ENCODE data around the gene EBPL. TPM values are rescaled to one million over a fixed set of nuclear protein-coding genes. Genes with fewer than 3 reads are reported as not detected.

Gene EBPL
- total RNA-seq, 2 donors from 2014 or later: 30.7 to 72.1 TPM

- intact Hi-C loops (cut with DNase I): no loop called here
- Histone ChIP-seq H3K4me1 (peaks cover 5% of the 10 kb centered on the region), H3K36me3 (replicated peaks in 1 of 2; ENCODE audit: insufficient read depth in 1 of 2, low read depth in 2 of 2) (no peaks in the 10 kb centered on the region), H3K9me3 (no peaks in the 10 kb centered on the region), H3K4me3 (no peak overlapping the region), H3K27ac (no peak overlapping the region), H3K27me3 (no peaks in the 10 kb centered on the region)
- no peak for ATAC-seq
- TF ChIP-seq POLR2A (IDR thresholded peaks at IDR 0.05) (no peak), CTCF (IDR thresholded peaks at IDR 0.05) (no peak)
- WGBS, 2 donors: 52 to 61% methylated on average over 8 of the region's 8 CpGs
- no peak for DNase-seq
Observed at GRCh38 chr13:49629196-49629938, 61.9 kb downstream of the EBPL start.

GRCh38 chr13:49627831-49628652 is 63.2 kb downstream of the EBPL start, which contains the start of gene ARL11:
Gene ARL11, plus strand, starts transcription at chr13:49628507. Its CDS starts 1,941 bp downstream, at chr13:49630448.
- intact Hi-C loops (cut with DNase I): no loop called here
- Histone ChIP-seq H3K27ac (no peak within 1 kb of the TSS), H3K4me3 (no peak within 1 kb of the TSS), H3K36me3 (replicated peaks in 1 of 2; ENCODE audit: insufficient read depth in 1 of 2, low read depth in 2 of 2) (no peaks in the 10 kb centered on the region), H3K4me1 (peaks cover 5% of the 10 kb centered on the region), H3K9me3 (no peaks in the 10 kb centered on the region), H3K27me3 (no peaks in the 10 kb centered on the region)
- peak in 2 of 4 donors; percentile 32 to 65 for DNase-seq
- ATAC-seq: no peak
- 60 to 68% methylated on average over 17 of the region's 17 CpGs for WGBS, 2 donors
- TF ChIP-seq CTCF (IDR thresholded peaks at IDR 0.05) (no peak), POLR2A (IDR thresholded peaks at IDR 0.05) (peak in 2 of 3 donors; percentile 14 to 47)

- 70 to 73% methylated on average over 7 to 12 of the region's 12 CpGs for WGBS, 2 donors
- peak; percentile 45 to 75 (median 65) for DNase-seq
- no peak for TF ChIP-seq POLR2A (IDR thresholded peaks at IDR 0.05)
- no peak for TF ChIP-seq CTCF (IDR thresholded peaks at IDR 0.05)
- Histone ChIP-seq H3K4me3 (no peak overlapping the region), H3K9me3 (no peaks in the 10 kb centered on the region), H3K4me1 (peaks cover 5% of the 10 kb centered on the region), H3K36me3 (replicated peaks in 1 of 2; ENCODE audit: insufficient read depth in 1 of 2, low read depth in 2 of 2) (no peaks in the 10 kb centered on the region), H3K27me3 (no peaks in the 10 kb centered on the region), H3K27ac (no peak overlapping the region)
- no peak for ATAC-seq
- intact Hi-C loops (cut with DNase I): no loop called here
Observed at GRCh38 chr13:49625392-49626079, 65.8 kb downstream of the EBPL start.

- Histone ChIP-seq H3K4me3 (no peak overlapping the region), H3K27me3 (no peaks in the 10 kb centered on the region), H3K9me3 (no peaks in the 10 kb centered on the region), H3K27ac (no peak overlapping the region), H3K4me1 (peaks cover 5% of the 10 kb centered on the region), H3K36me3 (replicated peaks in 1 of 2; ENCODE audit: insufficient read depth in 1 of 2, low read depth in 2 of 2) (no peaks in the 10 kb centered on the region)
- DNase-seq: no peak
- TF ChIP-seq POLR2A (IDR thresholded peaks at IDR 0.05) (no peak), CTCF (IDR thresholded peaks at IDR 0.05) (no peak)
- WGBS, 2 donors: 82% methylated on average over 6 of the region's 6 CpGs
- no peak for ATAC-seq
- intact Hi-C loops (cut with DNase I): no loop called here
Observed at GRCh38 chr13:49624229-49624628, 67.1 kb downstream of the EBPL start.
